Keratinocyte (primary cell): ENCODE data around the gene ST3GAL6.

Experiments
- CTCF ChIP-seq, 3 experiments: IDR thresholded peaks in 1 of 3; conservative IDR thresholded peaks in 1 of 3; optimal IDR thresholded peaks in 1 of 3; 2 replicates in 2 of 3; 3 replicates in 1 of 3; pipeline versions ENCODE3 to v1.5.1; 2011; ENCODE audit warnings: low read length in 3 of 3, mild to moderate bottlenecking in 3 of 3, moderate library complexity in 2 of 3, control low read depth in 1 of 3, inconsistent platforms in 1 of 3; ENCODE audit not compliant: insufficient read depth in 2 of 3; ENCODE audit errors: extremely low read depth in 1 of 3
- EZH2 ChIP-seq: IDR thresholded peaks from one replicate; pipeline ENCODE4 v1.6.1; 2012; ENCODE audit warnings: inconsistent platforms, mild to moderate bottlenecking, low read length, moderate library complexity

- TF ChIP-seq CTCF (optimal IDR thresholded peaks at IDR 0.05 in 1 of 3, IDR thresholded peaks at IDR 0.05 in 1 of 3, conservative IDR thresholded peaks at IDR 0.05 in 1 of 3; ENCODE audit: extremely low read depth in 1 of 3, insufficient read depth in 2 of 3, low read length in 3 of 3) (no peak), EZH2 (no peak)
These were observed 23.3 kb downstream of the ST3GAL6 start for GRCh38 chr3:98786364-98787006.
